WTC11 (cell line): ENCODE measurements around the gene LCN12.

Source experiments
- ATF1 ChIP-seq: sonication (generic); formaldehyde crosslinking; IDR thresholded peaks from 2 replicates; pipeline ENCODE4 v1.8.1; 2023; ENCODE audit warnings: mild to moderate bottlenecking, moderate library complexity, missing genetic modification reagents
- ATF3 ChIP-seq: sonication (generic); formaldehyde crosslinking; conservative IDR thresholded peaks from 2 replicates; pipeline ENCODE4 v1.8.1; 2022; ENCODE audit warnings: mild to moderate bottlenecking, missing genetic modification reagents
- CTCF ChIP-seq: fragments of 200-600 bp; IDR thresholded peaks from 2 replicates; pipeline ENCODE4 v1.8.0; 2022; ENCODE audit warnings: antibody characterized with exemption
- ETV6 ChIP-seq: sonication (generic); formaldehyde crosslinking; IDR thresholded peaks from 2 replicates; pipeline ENCODE4 v1.8.1; 2022; ENCODE audit warnings: mild to moderate bottlenecking, missing genetic modification reagents
- JUN ChIP-seq: sonication (generic); formaldehyde crosslinking; IDR thresholded peaks from 2 replicates; pipeline ENCODE4 v1.8.0; 2023; ENCODE audit warnings: mild to moderate bottlenecking, missing genetic modification reagents
- TEAD4 ChIP-seq: sonication (generic); formaldehyde crosslinking; IDR thresholded peaks from 2 replicates; pipeline ENCODE4 v1.8.0; 2022; ENCODE audit warnings: mild to moderate bottlenecking, missing genetic modification reagents
- ZNF232 ChIP-seq: sonication (generic); formaldehyde crosslinking; IDR thresholded peaks from 2 replicates; pipeline ENCODE4 v1.8.0; 2022; ENCODE audit warnings: mild to moderate bottlenecking, missing genetic modification reagents
- TF ChIP-seq, protein P1 (sequence below): sonication (generic); formaldehyde crosslinking; IDR thresholded peaks from 2 replicates; pipeline ENCODE4 v1.8.1; 2023; ENCODE audit warnings: mild to moderate bottlenecking, moderate library complexity, missing genetic modification reagents
- TF ChIP-seq, protein P2 (sequence below): sonication (generic); formaldehyde crosslinking; conservative IDR thresholded peaks from 2 replicates; pipeline ENCODE4 v1.8.1; 2023; ENCODE audit warnings: mild to moderate bottlenecking, low read depth, missing genetic modification reagents, moderate library complexity
- TF ChIP-seq, protein P3 (sequence below): sonication (generic); formaldehyde crosslinking; IDR thresholded peaks from 2 replicates; pipeline ENCODE4 v1.8.1; 2022; ENCODE audit warnings: mild to moderate bottlenecking, missing genetic modification reagents, moderate library complexity, borderline replicate concordance

GRCh38 chr9:136928591-136928990 is 23.5 kb upstream of the LCN12 start:
- no peak for TF ChIP-seq ATF3
- TF ChIP-seq, protein P1, sequence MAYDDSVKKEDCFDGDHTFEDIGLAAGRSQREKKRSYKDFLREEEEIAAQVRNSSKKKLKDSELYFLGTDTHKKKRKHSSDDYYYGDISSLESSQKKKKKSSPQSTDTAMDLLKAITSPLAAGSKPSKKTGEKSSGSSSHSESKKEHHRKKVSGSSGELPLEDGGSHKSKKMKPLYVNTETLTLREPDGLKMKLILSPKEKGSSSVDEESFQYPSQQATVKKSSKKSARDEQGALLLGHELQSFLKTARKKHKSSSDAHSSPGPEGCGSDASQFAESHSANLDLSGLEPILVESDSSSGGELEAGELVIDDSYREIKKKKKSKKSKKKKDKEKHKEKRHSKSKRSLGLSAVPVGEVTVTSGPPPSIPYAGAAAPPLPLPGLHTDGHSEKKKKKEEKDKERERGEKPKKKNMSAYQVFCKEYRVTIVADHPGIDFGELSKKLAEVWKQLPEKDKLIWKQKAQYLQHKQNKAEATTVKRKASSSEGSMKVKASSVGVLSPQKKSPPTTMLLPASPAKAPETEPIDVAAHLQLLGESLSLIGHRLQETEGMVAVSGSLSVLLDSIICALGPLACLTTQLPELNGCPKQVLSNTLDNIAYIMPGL (CRISPR knock-in tag): no peak
- TF ChIP-seq, protein P2, sequence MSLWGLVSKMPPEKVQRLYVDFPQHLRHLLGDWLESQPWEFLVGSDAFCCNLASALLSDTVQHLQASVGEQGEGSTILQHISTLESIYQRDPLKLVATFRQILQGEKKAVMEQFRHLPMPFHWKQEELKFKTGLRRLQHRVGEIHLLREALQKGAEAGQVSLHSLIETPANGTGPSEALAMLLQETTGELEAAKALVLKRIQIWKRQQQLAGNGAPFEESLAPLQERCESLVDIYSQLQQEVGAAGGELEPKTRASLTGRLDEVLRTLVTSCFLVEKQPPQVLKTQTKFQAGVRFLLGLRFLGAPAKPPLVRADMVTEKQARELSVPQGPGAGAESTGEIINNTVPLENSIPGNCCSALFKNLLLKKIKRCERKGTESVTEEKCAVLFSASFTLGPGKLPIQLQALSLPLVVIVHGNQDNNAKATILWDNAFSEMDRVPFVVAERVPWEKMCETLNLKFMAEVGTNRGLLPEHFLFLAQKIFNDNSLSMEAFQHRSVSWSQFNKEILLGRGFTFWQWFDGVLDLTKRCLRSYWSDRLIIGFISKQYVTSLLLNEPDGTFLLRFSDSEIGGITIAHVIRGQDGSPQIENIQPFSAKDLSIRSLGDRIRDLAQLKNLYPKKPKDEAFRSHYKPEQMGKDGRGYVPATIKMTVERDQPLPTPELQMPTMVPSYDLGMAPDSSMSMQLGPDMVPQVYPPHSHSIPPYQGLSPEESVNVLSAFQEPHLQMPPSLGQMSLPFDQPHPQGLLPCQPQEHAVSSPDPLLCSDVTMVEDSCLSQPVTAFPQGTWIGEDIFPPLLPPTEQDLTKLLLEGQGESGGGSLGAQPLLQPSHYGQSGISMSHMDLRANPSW: no peak
- TF ChIP-seq CTCF: no peak
- TF ChIP-seq ETV6 (CRISPR knock-in tag): no peak
- TF ChIP-seq TEAD4: no peak
- no peak for TF ChIP-seq JUN (CRISPR knock-in tag)
- no peak for TF ChIP-seq ZNF232
- no peak for TF ChIP-seq ATF1 (CRISPR knock-in tag)
- TF ChIP-seq, protein P3, sequence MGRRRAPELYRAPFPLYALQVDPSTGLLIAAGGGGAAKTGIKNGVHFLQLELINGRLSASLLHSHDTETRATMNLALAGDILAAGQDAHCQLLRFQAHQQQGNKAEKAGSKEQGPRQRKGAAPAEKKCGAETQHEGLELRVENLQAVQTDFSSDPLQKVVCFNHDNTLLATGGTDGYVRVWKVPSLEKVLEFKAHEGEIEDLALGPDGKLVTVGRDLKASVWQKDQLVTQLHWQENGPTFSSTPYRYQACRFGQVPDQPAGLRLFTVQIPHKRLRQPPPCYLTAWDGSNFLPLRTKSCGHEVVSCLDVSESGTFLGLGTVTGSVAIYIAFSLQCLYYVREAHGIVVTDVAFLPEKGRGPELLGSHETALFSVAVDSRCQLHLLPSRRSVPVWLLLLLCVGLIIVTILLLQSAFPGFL: no peak
